GM23338 (cell line): ENCODE data around the gene UGCG. TPM values are rescaled to one million over a fixed set of nuclear protein-coding genes. Genes with fewer than 3 reads are reported as not detected.

Experiments used
- ATAC-seq: fragments of 200-7000 bp; cut with Tn5 transposase; 3 replicates; pipeline ENCODE4 v1.9.1; 2020
- DNase-seq: peaks from one replicate; pipeline ENCODE4 v3.0.0-alpha.2; 2015; ENCODE audit warnings: low spot score
- H2AFZ ChIP-seq: fragments of 200-600 bp; sonication (generic); 2 replicates; pipeline ENCODE4 v1.8.0; 2016; ENCODE audit warnings: antibody characterized with exemption, mild to moderate bottlenecking, moderate library complexity
- H3F3A ChIP-seq: fragments of 200-600 bp; sonication (generic); replicated peaks from 2 replicates; pipeline ENCODE4 v1.8.0; 2017; ENCODE audit warnings: antibody characterized with exemption, mixed run types, low read depth
- H3K27ac ChIP-seq: fragments of 200-600 bp; sonication (generic); 2 replicates; pipeline ENCODE4 v1.6.1; 2016; ENCODE audit warnings: low read depth
- H3K27me3 ChIP-seq: fragments of 200-600 bp; sonication (generic); 2 replicates; pipeline ENCODE4 v1.8.0; 2016; ENCODE audit warnings: mild to moderate bottlenecking, mixed run types, moderate library complexity; ENCODE audit not compliant: insufficient read depth
- H3K36me3 ChIP-seq: fragments of 200-600 bp; sonication (generic); 2 replicates; pipeline ENCODE4 v1.8.0; 2016; ENCODE audit warnings: mild to moderate bottlenecking; ENCODE audit not compliant: insufficient read depth
- H3K4me1 ChIP-seq: fragments of 200-600 bp; sonication (generic); 2 replicates; pipeline ENCODE4 v1.8.0; 2016; ENCODE audit warnings: mild to moderate bottlenecking, moderate library complexity; ENCODE audit not compliant: insufficient read depth
- H3K4me2 ChIP-seq: fragments of 200-600 bp; sonication (generic); 2 replicates; pipeline ENCODE4 v1.7.1; 2017; ENCODE audit warnings: mixed run types
- H3K4me3 ChIP-seq: fragments of 200-600 bp; sonication (generic); 2 replicates; pipeline ENCODE4 v1.6.1; 2016; ENCODE audit warnings: mixed run types
- H3K79me2 ChIP-seq: fragments of 200-600 bp; sonication (generic); replicated peaks from 2 replicates; pipeline ENCODE4 v1.8.0; 2017; ENCODE audit warnings: mild to moderate bottlenecking; ENCODE audit not compliant: insufficient read depth
- H3K9me2 ChIP-seq: fragments of 200-600 bp; sonication (generic); 2 replicates; pipeline ENCODE4 v1.8.0; 2017; ENCODE audit not compliant: insufficient read depth
- H4K20me1 ChIP-seq: fragments of 200-600 bp; sonication (generic); replicated peaks from 2 replicates; pipeline ENCODE4 v1.8.0; 2017; ENCODE audit warnings: mild to moderate bottlenecking; ENCODE audit not compliant: insufficient read depth
- H3K27ac Mint-ChIP-seq: 2 replicates; pipeline ENCODE4 v1.8.0; 2020; ENCODE audit warnings: inconsistent platforms, mild to moderate bottlenecking, moderate library complexity, mixed read lengths
- H3K27me3 Mint-ChIP-seq: 3 replicates; pipeline ENCODE4 v1.8.0; 2022; ENCODE audit warnings: low read depth, mild to moderate bottlenecking, moderate library complexity, mixed read lengths, inconsistent platforms; ENCODE audit not compliant: insufficient read depth, poor library complexity
- H3K36me3 Mint-ChIP-seq: 3 replicates; pipeline ENCODE4 v1.8.0; 2021; ENCODE audit warnings: low read depth, mild to moderate bottlenecking, inconsistent platforms, moderate library complexity, mixed read lengths
- H3K4me1 Mint-ChIP-seq: 3 replicates; pipeline ENCODE4 v1.8.0; 2020; ENCODE audit warnings: mild to moderate bottlenecking, inconsistent platforms, mixed read lengths
- H3K4me3 Mint-ChIP-seq: 3 replicates; pipeline ENCODE4 v1.8.0; 2021; ENCODE audit warnings: moderate library complexity, mild to moderate bottlenecking, inconsistent platforms, mixed read lengths
- H3K9me3 Mint-ChIP-seq: 3 replicates; pipeline ENCODE4 v1.8.0; 2020; ENCODE audit warnings: moderate library complexity, mild to moderate bottlenecking, inconsistent platforms, mixed read lengths
- EZH2 ChIP-seq: fragments of 200-600 bp; sonication (generic); IDR thresholded peaks from one replicate; pipeline ENCODE4 v1.8.0; 2017; ENCODE audit warnings: antibody characterized with exemption, mild to moderate bottlenecking, low read depth; ENCODE audit not compliant: unreplicated experiment
- EZH2phosphoT487 ChIP-seq: fragments of 200-600 bp; sonication (generic); IDR thresholded peaks from one replicate; pipeline ENCODE4 v1.8.1; 2018; ENCODE audit warnings: antibody characterized with exemption; ENCODE audit not compliant: unreplicated experiment
- JUNB ChIP-seq: IDR thresholded peaks from one replicate; pipeline ENCODE4 v1.6.1; 2016; ENCODE audit warnings: antibody characterized with exemption; ENCODE audit not compliant: unreplicated experiment
- NANOG ChIP-seq: IDR thresholded peaks from 2 replicates; pipeline ENCODE4 v1.6.1; 2016; ENCODE audit warnings: antibody characterized with exemption, borderline replicate concordance
- POLR2AphosphoS5 ChIP-seq: IDR thresholded peaks from 2 replicates; pipeline ENCODE4 v1.6.1; 2016; ENCODE audit warnings: antibody characterized with exemption, low read depth
- STAT1 ChIP-seq: IDR thresholded peaks from one replicate; pipeline ENCODE4 v1.6.1; 2016; ENCODE audit warnings: antibody characterized with exemption; ENCODE audit not compliant: unreplicated experiment
- ZNF114 ChIP-seq: fragments of 250-450 bp; sonication (Bioruptor Pico); IDR thresholded peaks from 2 replicates; pipeline ENCODE4 v1.5.0; 2020; ENCODE audit warnings: mild to moderate bottlenecking, moderate library complexity
- ZNF331 ChIP-seq: fragments of 250-450 bp; sonication (Bioruptor Pico); IDR thresholded peaks from 2 replicates; pipeline ENCODE4 v1.5.0; 2020; ENCODE audit warnings: low read depth, mild to moderate bottlenecking, moderate library complexity
- polyA plus RNA-seq: library from polyadenylated mRNA; unstranded; fragments of >200 nt; fragmentation: Nextera tagmentation; extraction: Ambion mirVana; gene quantifications from 2 replicates; pipeline ENCODE4 v1.2.1, GENCODE V29; 2016
- total RNA-seq: library from RNA; depleted of rRNA; stranded (reverse); fragments of >200 nt; shearing (Covaris generic); gene quantifications from 2 replicates; pipeline ENCODE4 v1.2.3, GENCODE V29; 2014
- TF ChIP-seq, protein P1 (sequence below): fragments of 250-450 bp; sonication (Bioruptor Pico); IDR thresholded peaks from 2 replicates; pipeline ENCODE4 v1.5.0; 2020; ENCODE audit warnings: mild to moderate bottlenecking, moderate library complexity

Gene UGCG
- total and polyA plus RNA-seq, 2 experiments from 2014 or later = 30.4 to 44.9 TPM

DNA sequence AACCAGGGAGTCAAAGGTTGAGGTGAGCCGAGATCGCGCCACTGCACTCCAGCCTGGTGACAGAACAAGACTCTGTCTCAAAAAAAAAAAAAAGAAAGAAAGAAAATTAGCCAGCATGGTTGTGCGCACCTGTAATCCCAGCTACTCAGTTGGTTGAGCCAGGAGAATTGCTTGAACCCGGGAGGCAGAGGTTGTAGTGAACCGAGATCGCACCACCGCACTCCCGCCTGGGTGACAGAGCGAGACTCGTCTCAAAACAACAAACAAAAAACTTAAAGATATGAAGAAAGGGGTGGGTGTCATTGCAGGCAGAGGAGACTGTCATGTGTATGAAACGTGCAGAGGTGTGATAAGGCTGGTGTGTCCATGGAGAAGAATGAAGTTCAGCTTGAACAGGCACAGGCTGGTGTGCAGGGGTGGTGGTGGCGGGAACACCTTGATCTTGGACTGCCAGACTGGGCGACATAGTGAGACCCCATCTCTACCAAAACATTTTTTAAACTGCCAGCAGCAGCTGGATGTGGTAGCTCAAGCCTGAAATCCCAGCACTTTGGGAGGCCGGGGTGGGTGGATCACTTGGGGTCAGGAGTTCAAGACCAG is 69.6 kb downstream of the UGCG start (continued):
- TF ChIP-seq, protein P1, sequence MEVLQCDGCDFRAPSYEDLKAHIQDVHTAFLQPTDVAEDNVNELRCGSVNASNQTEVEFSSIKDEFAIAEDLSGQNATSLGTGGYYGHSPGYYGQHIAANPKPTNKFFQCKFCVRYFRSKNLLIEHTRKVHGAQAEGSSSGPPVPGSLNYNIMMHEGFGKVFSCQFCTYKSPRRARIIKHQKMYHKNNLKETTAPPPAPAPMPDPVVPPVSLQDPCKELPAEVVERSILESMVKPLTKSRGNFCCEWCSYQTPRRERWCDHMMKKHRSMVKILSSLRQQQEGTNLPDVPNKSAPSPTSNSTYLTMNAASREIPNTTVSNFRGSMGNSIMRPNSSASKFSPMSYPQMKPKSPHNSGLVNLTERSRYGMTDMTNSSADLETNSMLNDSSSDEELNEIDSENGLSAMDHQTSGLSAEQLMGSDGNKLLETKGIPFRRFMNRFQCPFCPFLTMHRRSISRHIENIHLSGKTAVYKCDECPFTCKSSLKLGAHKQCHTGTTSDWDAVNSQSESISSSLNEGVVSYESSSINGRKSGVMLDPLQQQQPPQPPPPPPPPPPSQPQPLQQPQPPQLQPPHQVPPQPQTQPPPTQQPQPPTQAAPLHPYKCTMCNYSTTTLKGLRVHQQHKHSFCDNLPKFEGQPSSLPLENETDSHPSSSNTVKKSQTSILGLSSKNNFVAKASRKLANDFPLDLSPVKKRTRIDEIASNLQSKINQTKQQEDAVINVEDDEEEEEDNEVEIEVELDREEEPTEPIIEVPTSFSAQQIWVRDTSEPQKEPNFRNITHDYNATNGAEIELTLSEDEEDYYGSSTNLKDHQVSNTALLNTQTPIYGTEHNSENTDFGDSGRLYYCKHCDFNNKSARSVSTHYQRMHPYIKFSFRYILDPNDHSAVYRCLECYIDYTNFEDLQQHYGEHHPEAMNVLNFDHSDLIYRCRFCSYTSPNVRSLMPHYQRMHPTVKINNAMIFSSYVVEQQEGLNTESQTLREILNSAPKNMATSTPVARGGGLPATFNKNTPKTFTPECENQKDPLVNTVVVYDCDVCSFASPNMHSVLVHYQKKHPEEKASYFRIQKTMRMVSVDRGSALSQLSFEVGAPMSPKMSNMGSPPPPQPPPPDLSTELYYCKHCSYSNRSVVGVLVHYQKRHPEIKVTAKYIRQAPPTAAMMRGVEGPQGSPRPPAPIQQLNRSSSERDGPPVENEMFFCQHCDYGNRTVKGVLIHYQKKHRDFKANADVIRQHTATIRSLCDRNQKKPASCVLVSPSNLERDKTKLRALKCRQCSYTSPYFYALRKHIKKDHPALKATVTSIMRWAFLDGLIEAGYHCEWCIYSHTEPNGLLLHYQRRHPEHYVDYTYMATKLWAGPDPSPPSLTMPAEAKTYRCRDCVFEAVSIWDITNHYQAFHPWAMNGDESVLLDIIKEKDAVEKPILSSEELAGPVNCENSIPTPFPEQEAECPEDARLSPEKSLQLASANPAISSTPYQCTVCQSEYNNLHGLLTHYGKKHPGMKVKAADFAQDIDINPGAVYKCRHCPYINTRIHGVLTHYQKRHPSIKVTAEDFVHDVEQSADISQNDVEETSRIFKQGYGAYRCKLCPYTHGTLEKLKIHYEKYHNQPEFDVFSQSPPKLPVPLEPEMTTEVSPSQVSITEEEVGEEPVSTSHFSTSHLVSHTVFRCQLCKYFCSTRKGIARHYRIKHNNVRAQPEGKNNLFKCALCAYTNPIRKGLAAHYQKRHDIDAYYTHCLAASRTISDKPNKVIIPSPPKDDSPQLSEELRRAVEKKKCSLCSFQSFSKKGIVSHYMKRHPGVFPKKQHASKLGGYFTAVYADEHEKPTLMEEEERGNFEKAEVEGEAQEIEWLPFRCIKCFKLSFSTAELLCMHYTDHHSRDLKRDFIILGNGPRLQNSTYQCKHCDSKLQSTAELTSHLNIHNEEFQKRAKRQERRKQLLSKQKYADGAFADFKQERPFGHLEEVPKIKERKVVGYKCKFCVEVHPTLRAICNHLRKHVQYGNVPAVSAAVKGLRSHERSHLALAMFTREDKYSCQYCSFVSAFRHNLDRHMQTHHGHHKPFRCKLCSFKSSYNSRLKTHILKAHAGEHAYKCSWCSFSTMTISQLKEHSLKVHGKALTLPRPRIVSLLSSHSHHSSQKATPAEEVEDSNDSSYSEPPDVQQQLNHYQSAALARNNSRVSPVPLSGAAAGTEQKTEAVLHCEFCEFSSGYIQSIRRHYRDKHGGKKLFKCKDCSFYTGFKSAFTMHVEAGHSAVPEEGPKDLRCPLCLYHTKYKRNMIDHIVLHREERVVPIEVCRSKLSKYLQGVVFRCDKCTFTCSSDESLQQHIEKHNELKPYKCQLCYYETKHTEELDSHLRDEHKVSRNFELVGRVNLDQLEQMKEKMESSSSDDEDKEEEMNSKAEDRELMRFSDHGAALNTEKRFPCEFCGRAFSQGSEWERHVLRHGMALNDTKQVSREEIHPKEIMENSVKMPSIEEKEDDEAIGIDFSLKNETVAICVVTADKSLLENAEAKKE (CRISPR knock-in tag) = no peak
- TF ChIP-seq STAT1 = no peak

DNA sequence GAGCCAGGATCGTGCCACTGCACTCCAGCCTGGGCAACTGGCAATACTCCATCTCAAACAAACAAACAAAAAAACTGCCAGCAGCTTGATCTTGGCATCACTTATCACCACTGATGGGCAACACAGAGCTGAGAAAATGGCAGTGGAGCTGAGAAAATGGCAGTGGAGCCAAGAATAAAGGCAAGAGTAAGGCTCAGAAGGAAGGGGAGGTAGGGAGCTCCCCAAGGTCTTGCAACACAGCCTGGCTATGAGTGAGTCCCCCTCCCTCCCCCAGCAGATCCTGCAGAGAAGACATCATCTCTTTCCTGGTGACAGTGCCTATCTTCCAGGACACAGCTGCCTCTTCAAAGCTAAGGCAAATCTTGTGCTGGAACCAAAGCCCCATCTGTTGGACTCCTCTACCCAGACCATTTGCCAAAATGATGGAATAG is 70.3 kb downstream of the UGCG start:
- Mint-ChIP-seq H3K27ac (no peak overlapping the region), H3K9me3 (no peaks in the 10 kb centered on the region), H3K4me3 (no peak overlapping the region), H3K36me3 (no peaks in the 10 kb centered on the region), H3K4me1 (no peaks in the 10 kb centered on the region), H3K27me3 (no peaks in the 10 kb centered on the region)
- Histone ChIP-seq H2AFZ (no peak overlapping the region), H3K4me3 (no peak overlapping the region), H4K20me1 (no peaks in the 10 kb centered on the region), H3K4me1 (no peaks in the 10 kb centered on the region), H3K27me3 (no peaks in the 10 kb centered on the region), H3F3A (no peaks in the 10 kb centered on the region), H3K27ac (no peak overlapping the region), H3K79me2 (no peaks in the 10 kb centered on the region), H3K9me2 (no peaks in the 10 kb centered on the region), H3K36me3 (no peaks in the 10 kb centered on the region), H3K4me2 (no peak overlapping the region)
- ATAC-seq (no peak), DNase-seq (no peak)
- no peak for TF ChIP-seq EZH2
- TF ChIP-seq EZH2phosphoT487 = no peak
- TF ChIP-seq ZNF331 = no peak
- no peak for TF ChIP-seq NANOG
- TF ChIP-seq POLR2AphosphoS5 = no peak
- no peak for TF ChIP-seq JUNB
- TF ChIP-seq, protein P1 (CRISPR knock-in tag) = no peak
- TF ChIP-seq STAT1 = no peak
- no peak for TF ChIP-seq ZNF114 (CRISPR knock-in tag)
